Measurements from ENCODE around the gene SLC28A1. TPM values are rescaled to one million over a fixed set of nuclear protein-coding genes. Genes with fewer than 3 reads are reported as not detected.

The SLC28A1 gene
- total RNA-seq, 1 experiment from 2014 or later: not detected

DNA sequence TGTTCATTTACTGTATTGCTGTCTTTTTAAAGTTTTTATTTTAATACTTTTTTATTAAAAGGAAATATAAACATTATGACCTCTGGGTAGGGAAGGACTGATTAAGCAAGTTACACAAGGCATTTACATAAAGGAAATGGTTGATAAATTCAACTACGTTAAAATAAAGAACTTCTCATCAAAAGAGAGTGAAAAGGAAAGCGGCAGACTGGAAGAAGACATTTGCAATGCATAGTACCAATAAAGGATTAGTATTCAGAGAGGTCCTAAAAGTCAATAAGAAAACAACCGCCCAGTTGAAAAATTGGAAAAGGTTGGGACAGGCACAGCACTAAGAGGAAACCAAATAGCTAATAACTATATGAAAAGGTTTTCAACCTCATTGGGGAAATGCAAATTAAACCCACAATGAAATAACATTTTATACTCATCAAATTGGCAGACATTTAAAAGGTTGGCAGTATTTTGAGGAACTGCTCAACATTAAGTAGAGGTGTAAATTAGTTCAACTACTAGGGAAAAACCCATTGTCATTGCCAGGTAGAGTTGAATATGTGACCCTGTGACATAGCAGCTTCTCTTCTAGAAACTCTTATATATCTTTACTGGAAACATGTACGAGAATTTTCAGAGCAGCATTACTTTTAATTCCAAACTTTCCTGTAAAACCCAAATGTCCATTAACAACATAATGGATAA is 106.7 kb downstream of the SLC28A1 start:
- H3K36me3 ChIP-seq (ENCODE audit: control insufficient read depth in 1 of 2, insufficient read depth in 2 of 2, low read length in 2 of 2): no peaks in the 10 kb centered on the region
- DNase-seq (ENCODE audit: low read depth, low spot score) (no peak), ATAC-seq (no peak)
- no peaks in the 10 kb centered on the region for H3K9me2 ChIP-seq (ENCODE audit: insufficient read depth)
- H3K9me3 ChIP-seq (ENCODE audit: control insufficient read depth in 1 of 2, insufficient read depth in 1 of 2, low read depth in 1 of 2, low read length in 2 of 2): no peaks in the 10 kb centered on the region
- no peak overlapping the region for H3K27ac ChIP-seq (ENCODE audit: low read depth, low read length)
- no peak overlapping the region for H3K9ac ChIP-seq (ENCODE audit: low read length)
- peaks cover 92% of the 10 kb centered on the region for H3K79me2 ChIP-seq (ENCODE audit: insufficient read depth, low read length)
- ChIA-PET RAD21 (ENCODE audit: low non-redundant PET in 1 of 2, low total read pairs in 2 of 2, uncharacterized antibody in 2 of 2, unreplicated experiment in 2 of 2) (no interaction called here), POLR2A (interaction anchor here (2.1 kb wide), 1 partner anchor 10 kb away, joined by 6 read pairs; the partner anchor contains the start of gene PDE8A), CTCF (interaction anchor here (1.3 kb wide), 1 partner anchor 14 kb away, joined by 3 read pairs; no protein-coding TSS in a partner anchor)
- no TSS peak for BruUV-seq (replicated peaks)
- TF ChIP-seq EZH2phosphoT487 (IDR thresholded peaks at IDR 0.05; ENCODE audit: borderline replicate concordance) (no peak), POLR2A (IDR thresholded peaks at IDR 0.05; ENCODE audit: borderline replicate concordance, extremely low read depth, insufficient read depth, insufficient read length) (no peak), YY1 (IDR thresholded peaks at IDR 0.05; ENCODE audit: extremely low read depth, insufficient replicate concordance, low read depth, low read length) (no peak), TCF7L2 (IDR thresholded peaks at IDR 0.05; ENCODE audit: borderline replicate concordance, extremely low read depth, insufficient read depth, insufficient read length) (no peak), SRF (IDR thresholded peaks at IDR 0.05; ENCODE audit: low read depth) (no peak), EZH2 (IDR thresholded peaks at IDR 0.05) (no peak), CBX3 (IDR thresholded peaks at IDR 0.05; ENCODE audit: low read depth) (no peak), RAD21 (IDR thresholded peaks at IDR 0.05; ENCODE audit: low read depth) (no peak), EGR1 (IDR thresholded peaks at IDR 0.05; ENCODE audit: low read depth) (no peak), SP1 (IDR thresholded peaks at IDR 0.05; ENCODE audit: low read depth) (no peak), JUND (IDR thresholded peaks at IDR 0.05) (no peak), FOSL1 (IDR thresholded peaks at IDR 0.05; ENCODE audit: low read depth) (no peak)
- TF ChIP-seq, protein P1, sequence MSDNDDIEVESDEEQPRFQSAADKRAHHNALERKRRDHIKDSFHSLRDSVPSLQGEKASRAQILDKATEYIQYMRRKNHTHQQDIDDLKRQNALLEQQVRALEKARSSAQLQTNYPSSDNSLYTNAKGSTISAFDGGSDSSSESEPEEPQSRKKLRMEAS (IDR thresholded peaks at IDR 0.05): no peak
- TF ChIP-seq, protein P2, sequence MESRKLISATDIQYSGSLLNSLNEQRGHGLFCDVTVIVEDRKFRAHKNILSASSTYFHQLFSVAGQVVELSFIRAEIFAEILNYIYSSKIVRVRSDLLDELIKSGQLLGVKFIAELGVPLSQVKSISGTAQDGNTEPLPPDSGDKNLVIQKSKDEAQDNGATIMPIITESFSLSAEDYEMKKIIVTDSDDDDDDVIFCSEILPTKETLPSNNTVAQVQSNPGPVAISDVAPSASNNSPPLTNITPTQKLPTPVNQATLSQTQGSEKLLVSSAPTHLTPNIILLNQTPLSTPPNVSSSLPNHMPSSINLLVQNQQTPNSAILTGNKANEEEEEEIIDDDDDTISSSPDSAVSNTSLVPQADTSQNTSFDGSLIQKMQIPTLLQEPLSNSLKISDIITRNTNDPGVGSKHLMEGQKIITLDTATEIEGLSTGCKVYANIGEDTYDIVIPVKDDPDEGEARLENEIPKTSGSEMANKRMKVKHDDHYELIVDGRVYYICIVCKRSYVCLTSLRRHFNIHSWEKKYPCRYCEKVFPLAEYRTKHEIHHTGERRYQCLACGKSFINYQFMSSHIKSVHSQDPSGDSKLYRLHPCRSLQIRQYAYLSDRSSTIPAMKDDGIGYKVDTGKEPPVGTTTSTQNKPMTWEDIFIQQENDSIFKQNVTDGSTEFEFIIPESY (IDR thresholded peaks at IDR 0.05; ENCODE audit: extremely low read depth, insufficient replicate concordance, low read length): no peak
- TF ChIP-seq, protein P3, sequence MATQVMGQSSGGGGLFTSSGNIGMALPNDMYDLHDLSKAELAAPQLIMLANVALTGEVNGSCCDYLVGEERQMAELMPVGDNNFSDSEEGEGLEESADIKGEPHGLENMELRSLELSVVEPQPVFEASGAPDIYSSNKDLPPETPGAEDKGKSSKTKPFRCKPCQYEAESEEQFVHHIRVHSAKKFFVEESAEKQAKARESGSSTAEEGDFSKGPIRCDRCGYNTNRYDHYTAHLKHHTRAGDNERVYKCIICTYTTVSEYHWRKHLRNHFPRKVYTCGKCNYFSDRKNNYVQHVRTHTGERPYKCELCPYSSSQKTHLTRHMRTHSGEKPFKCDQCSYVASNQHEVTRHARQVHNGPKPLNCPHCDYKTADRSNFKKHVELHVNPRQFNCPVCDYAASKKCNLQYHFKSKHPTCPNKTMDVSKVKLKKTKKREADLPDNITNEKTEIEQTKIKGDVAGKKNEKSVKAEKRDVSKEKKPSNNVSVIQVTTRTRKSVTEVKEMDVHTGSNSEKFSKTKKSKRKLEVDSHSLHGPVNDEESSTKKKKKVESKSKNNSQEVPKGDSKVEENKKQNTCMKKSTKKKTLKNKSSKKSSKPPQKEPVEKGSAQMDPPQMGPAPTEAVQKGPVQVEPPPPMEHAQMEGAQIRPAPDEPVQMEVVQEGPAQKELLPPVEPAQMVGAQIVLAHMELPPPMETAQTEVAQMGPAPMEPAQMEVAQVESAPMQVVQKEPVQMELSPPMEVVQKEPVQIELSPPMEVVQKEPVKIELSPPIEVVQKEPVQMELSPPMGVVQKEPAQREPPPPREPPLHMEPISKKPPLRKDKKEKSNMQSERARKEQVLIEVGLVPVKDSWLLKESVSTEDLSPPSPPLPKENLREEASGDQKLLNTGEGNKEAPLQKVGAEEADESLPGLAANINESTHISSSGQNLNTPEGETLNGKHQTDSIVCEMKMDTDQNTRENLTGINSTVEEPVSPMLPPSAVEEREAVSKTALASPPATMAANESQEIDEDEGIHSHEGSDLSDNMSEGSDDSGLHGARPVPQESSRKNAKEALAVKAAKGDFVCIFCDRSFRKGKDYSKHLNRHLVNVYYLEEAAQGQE (IDR thresholded peaks at IDR 0.05; ENCODE audit: low read depth): no peak
- no peak overlapping the region for H2AFZ ChIP-seq (ENCODE audit: low read depth, low read length, poor library complexity, severe bottlenecking)
- peaks cover 13 to 25% of the 10 kb centered on the region in 2 experiments for H3K4me1 ChIP-seq (ENCODE audit: control insufficient read depth in 1 of 2, insufficient read depth in 2 of 2, low read length in 2 of 2)
- no peaks in the 10 kb centered on the region for H3K27me3 ChIP-seq (ENCODE audit: insufficient read depth, low read length)
- no peak overlapping the region for H3K4me3 ChIP-seq (replicated peaks in 1 of 2; ENCODE audit: low read depth in 1 of 2, low read length in 2 of 2)
- peak overlapping the region; percentile 61; the same call in 1 of the 2 replicates for H3K4me2 ChIP-seq (ENCODE audit: low read length)
- intact Hi-C loops (cut with micrococcal nuclease): no loop called here
- H4K20me1 ChIP-seq (ENCODE audit: insufficient read depth): no peaks in the 10 kb centered on the region
